Natural killer cell (primary cell): ENCODE measurements around the gene EIPR1. TPM values are rescaled to one million over a fixed set of nuclear protein-coding genes. Genes with fewer than 3 reads are reported as not detected.

Experiments used
- ATAC-seq, 3 donors: fragments of 150-1000 bp in 2 of 3; fragments of 200-7000 bp in 1 of 3; cut with Tn5 transposase; 1 replicate in 1 of 3; 2 replicates in 2 of 3; pipeline ENCODE4 v1.10.0; 2021; ENCODE audit warnings: mild to moderate bottlenecking in 2 of 3, moderate library complexity in 2 of 3
- DNase-seq, 2 donors: peaks; one replicate each; pipeline versions ENCODE4 v3.0.0 to v3.0.0-alpha.2; 2013 to 2021; ENCODE audit warnings: mixed read lengths in 1 of 2
- H3K27ac ChIP-seq: one replicate; pipeline ENCODE4 v1.5.1; 2013; ENCODE audit warnings: mild to moderate bottlenecking, low read length
- H3K27me3 ChIP-seq: one replicate; pipeline ENCODE4 v1.6.1; 2013; ENCODE audit warnings: low read length; ENCODE audit not compliant: control insufficient read depth, insufficient read depth
- H3K36me3 ChIP-seq: one replicate; pipeline ENCODE4 v1.6.1; 2013; ENCODE audit warnings: low read length; ENCODE audit not compliant: control insufficient read depth, insufficient read depth
- H3K4me1 ChIP-seq: one replicate; pipeline ENCODE4 v1.6.1; 2013; ENCODE audit warnings: low read length; ENCODE audit not compliant: control insufficient read depth, insufficient read depth
- H3K4me3 ChIP-seq: one replicate; pipeline ENCODE4 v1.5.1; 2013; ENCODE audit warnings: low read length
- H3K9me3 ChIP-seq: one replicate; pipeline ENCODE4 v1.6.1; 2013; ENCODE audit warnings: low read length; ENCODE audit not compliant: control insufficient read depth, insufficient read depth
- H3K27ac Mint-ChIP-seq, 2 donors: one replicate each; pipeline ENCODE4 v1.8.0; 2022; ENCODE audit warnings: mild to moderate bottlenecking in 2 of 2, mixed read lengths in 2 of 2, moderate library complexity in 1 of 2
- H3K27me3 Mint-ChIP-seq, 2 donors: one replicate each; pipeline ENCODE4 v1.8.0; 2022; ENCODE audit warnings: low read depth in 2 of 2, mixed read lengths in 2 of 2
- H3K36me3 Mint-ChIP-seq: one replicate; pipeline ENCODE4 v1.8.0; 2022; ENCODE audit warnings: mixed read lengths
- H3K4me1 Mint-ChIP-seq, 2 donors: one replicate each; pipeline ENCODE4 v1.8.0; 2022; ENCODE audit warnings: mixed read lengths in 2 of 2
- H3K4me3 Mint-ChIP-seq: one replicate; pipeline ENCODE4 v1.8.0; 2022; ENCODE audit warnings: mild to moderate bottlenecking, moderate library complexity, mixed read lengths
- H3K9me3 Mint-ChIP-seq, 2 donors: one replicate each; pipeline ENCODE4 v1.8.0; 2022; ENCODE audit warnings: mixed read lengths in 2 of 2
- CTCF ChIP-seq: fragments of 200-600 bp; IDR thresholded peaks from one replicate; pipeline ENCODE4 v1.8.0; 2022; ENCODE audit warnings: antibody characterized with exemption
- WGBS: methylation state at CpG from one replicate; pipeline ENCODE4 v1.1.7; 2013; ENCODE audit warnings: missing lambda C conversion rate; ENCODE audit not compliant: insufficient coverage; 5-methylcytosine and 5-hydroxymethylcytosine counted together
- intact Hi-C: fragments of 100-400 bp; cut with micrococcal nuclease; formaldehyde crosslinking; loops from one replicate; pipeline ENCODE4 v1.14.2; 2022
- total RNA-seq, 4 donors: library from RNA; stranded (reverse); fragments of 120-200 nt in 1 of 4; gene quantifications; one replicate each; pipeline versions ENCODE4 v1.2.3 to v1.2.4, GENCODE V29; 2013 to 2022

The EIPR1 gene
- total RNA-seq, 3 donors from 2014 or later (not counting 1 experiment from before 2014, with no cell fraction given) = 26.8 to 28.8 (median 27.9) TPM

- 98% methylated on average over 31 of the region's 31 CpGs for WGBS
- no peaks in the 10 kb centered on the region for H3K27me3 Mint-ChIP-seq
- Histone ChIP-seq H3K4me3 (no peak overlapping the region), H3K4me1 (no peaks in the 10 kb centered on the region), H3K9me3 (no peaks in the 10 kb centered on the region), H3K36me3 (peaks cover 32% of the 10 kb centered on the region), H3K27ac (no peak overlapping the region), H3K27me3 (no peaks in the 10 kb centered on the region)
- no peak overlapping the region for H3K27ac Mint-ChIP-seq
- no peaks in the 10 kb centered on the region for H3K36me3 Mint-ChIP-seq
- intact Hi-C loops = no loop called here
- DNase-seq (no peak), ATAC-seq (no peak)
- H3K4me3 Mint-ChIP-seq = no peak overlapping the region
- no peaks in the 10 kb centered on the region for H3K9me3 Mint-ChIP-seq
- no peak for TF ChIP-seq CTCF
- H3K4me1 Mint-ChIP-seq = peaks cover 16 to 18% of the 10 kb centered on the region in 2 donors
These were observed 10.8 kb upstream of the EIPR1 start for GRCh38 chr2:3388412-3388738.

- Histone ChIP-seq H3K36me3 (peaks cover 32% of the 10 kb centered on the region), H3K4me3 (no peak overlapping the region), H3K4me1 (no peaks in the 10 kb centered on the region), H3K9me3 (no peaks in the 10 kb centered on the region), H3K27ac (no peak overlapping the region), H3K27me3 (no peaks in the 10 kb centered on the region)
- 98% methylated on average over 89 of the region's 89 CpGs for WGBS
- Mint-ChIP-seq H3K27ac (no peak overlapping the region), H3K4me1 (peaks cover 16 to 18% of the 10 kb centered on the region in 2 donors), H3K9me3 (no peaks in the 10 kb centered on the region), H3K27me3 (no peaks in the 10 kb centered on the region), H3K36me3 (no peaks in the 10 kb centered on the region), H3K4me3 (no peak overlapping the region)
- TF ChIP-seq CTCF = no peak
- DNase-seq = no peak
- intact Hi-C loops = no loop called here
- no peak for ATAC-seq
These were observed 10.2 kb upstream of the EIPR1 start for GRCh38 chr2:3387644-3388411.

GRCh38 chr2:3387011-3387410 is 9.4 kb upstream of the EIPR1 start:
- peaks cover 13 to 18% of the 10 kb centered on the region in 2 donors for H3K4me1 Mint-ChIP-seq
- intact Hi-C loops = no loop called here
- H3K36me3 ChIP-seq = peaks cover 28% of the 10 kb centered on the region

More at GRCh38 chr2:3387011-3387410, 9.4 kb upstream of the EIPR1 start:
- Histone ChIP-seq H3K4me1 (no peaks in the 10 kb centered on the region), H3K4me3 (no peak overlapping the region), H3K27ac (no peak overlapping the region), H3K9me3 (no peaks in the 10 kb centered on the region), H3K27me3 (no peaks in the 10 kb centered on the region)
- no peak overlapping the region for H3K4me3 Mint-ChIP-seq
- no peaks in the 10 kb centered on the region for H3K36me3 Mint-ChIP-seq
- TF ChIP-seq CTCF = no peak
- no peak overlapping the region for H3K27ac Mint-ChIP-seq
- 95% methylated on average over 5 of the region's 5 CpGs for WGBS
- no peak for ATAC-seq
- no peak for DNase-seq
- no peaks in the 10 kb centered on the region for H3K9me3 Mint-ChIP-seq
- no peaks in the 10 kb centered on the region for H3K27me3 Mint-ChIP-seq
